GM19324 (cell line): ENCODE measurements around the gene PCDH9.

Source experiments
- ATAC-seq: cut with Tn5 transposase; IDR thresholded peaks from one replicate; pipeline ENCODE4 v1.9.1; 2021; ENCODE audit warnings: mild to moderate bottlenecking, moderate library complexity; ENCODE audit not compliant: unreplicated experiment, low FRiP score

Gene PCDH9

DNA sequence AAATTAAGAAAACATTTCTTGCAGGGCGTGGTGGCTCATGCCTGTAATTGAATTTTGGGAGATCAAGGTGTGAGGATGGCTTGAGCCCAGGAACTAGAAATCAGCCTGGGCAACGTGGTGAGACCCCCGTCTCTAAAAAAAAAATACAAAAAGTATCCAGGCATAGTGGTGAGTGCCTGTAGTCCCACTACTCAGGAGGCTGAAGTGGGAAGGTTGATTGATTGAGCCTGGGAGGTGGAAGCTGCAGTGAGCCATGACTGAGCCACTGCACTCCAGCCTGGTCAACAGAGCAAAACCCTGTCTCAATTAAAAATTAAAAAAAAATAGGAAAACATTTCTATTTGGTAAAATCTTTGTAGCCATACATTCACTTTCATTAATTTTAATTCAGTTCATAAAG, 526.5 kb downstream of the PCDH9 start:
- no peak for ATAC-seq

DNA sequence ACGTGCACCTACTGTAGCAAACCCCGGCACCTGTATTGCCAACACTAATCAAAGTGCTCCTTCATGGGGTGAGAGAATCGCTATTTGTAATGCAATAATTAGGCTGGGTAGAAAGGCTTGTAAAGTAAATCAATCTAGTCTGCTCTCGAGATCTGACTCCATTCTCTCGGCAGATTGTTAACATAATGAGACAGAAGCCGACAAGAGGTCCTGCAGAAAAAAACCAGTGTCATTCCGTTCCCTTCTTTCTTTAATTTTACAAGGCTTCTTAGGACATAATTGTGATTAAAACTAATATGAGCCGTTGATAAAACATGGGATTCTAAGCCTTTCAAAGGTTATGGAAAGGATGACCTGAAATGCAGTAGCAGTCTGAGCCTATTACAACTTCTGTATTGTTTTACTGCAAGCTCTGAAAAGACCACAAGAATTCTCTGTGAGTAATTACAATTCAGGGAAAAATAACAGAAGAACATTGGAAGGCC, 530.0 kb downstream of the PCDH9 start:
- ATAC-seq = no peak

DNA sequence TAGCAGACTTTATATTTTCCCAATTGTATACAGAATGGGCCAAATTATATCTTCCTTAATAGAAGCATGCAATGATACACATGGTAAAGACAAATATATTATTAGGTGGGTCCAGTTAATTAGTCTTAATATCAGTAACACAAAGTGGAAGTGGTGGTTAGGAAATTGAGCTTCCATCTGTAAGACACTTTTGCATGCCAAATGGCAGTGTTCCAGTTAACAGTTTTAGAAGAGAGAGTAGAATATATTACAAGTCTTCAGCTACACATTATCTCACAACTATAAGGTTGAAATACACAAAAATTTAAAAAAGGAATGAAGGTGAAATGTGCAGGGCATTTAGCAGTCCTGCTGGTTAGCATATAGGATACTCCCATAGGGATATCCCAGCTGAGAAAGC, 536.5 kb downstream of the PCDH9 start:
- ATAC-seq = no peak

GRCh38 chr13:66691149-66691548, 539.0 kb downstream of the PCDH9 start:
- no peak for ATAC-seq

- ATAC-seq = no peak
Measured at GRCh38 chr13:66689628-66690027, 540.5 kb downstream of the PCDH9 start.

- ATAC-seq = no peak
Measured at GRCh38 chr13:66689037-66689619, 541.0 kb downstream of the PCDH9 start.

GRCh38 chr13:66681403-66681802, 548.7 kb downstream of the PCDH9 start:
- ATAC-seq = no peak

DNA sequence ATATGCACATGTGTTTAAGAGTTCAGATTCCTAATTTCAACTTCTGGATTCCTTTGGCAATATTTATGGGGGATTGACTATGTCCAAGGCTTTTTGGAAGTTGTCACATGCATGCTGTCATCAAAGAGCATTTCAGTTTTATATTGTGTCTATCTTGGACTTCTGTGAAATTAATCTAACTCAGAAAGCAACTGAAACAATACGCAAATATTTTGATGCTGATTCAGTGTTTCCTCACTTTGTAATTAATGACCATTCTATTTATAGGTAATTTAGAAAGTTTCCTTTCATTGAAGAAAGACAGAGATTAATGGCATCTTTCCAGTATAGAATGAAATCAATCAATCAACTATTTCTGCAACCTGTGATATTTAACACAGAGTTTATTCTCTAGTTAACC, 550.1 kb downstream of the PCDH9 start:
- ATAC-seq = no peak

- ATAC-seq = no peak
Measured at GRCh38 chr13:66675620-66676019, 554.5 kb downstream of the PCDH9 start.

DNA sequence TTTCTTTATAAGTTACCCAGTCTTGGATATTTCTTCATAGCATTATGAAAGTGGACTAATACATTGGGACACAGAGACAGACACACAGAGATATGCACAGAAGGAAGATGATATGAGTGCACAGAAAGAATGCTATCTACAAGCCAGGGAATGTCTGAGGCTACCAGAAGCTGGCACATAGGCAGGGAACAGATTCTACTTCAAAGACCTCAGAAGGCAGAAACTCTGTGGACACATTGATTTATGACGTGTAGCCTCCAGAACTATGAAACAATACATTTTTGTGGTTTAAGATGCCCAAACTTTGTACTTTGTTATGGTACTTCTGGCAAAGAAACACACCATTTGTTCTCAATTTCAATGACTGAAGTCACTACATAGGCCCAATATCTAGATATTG, 556.7 kb downstream of the PCDH9 start:
- ATAC-seq = no peak

GRCh38 chr13:66665991-66666390, 564.1 kb downstream of the PCDH9 start:
- no peak for ATAC-seq

GRCh38 chr13:66663711-66664110, 566.4 kb downstream of the PCDH9 start:
- no peak for ATAC-seq

- no peak for ATAC-seq
Measured at GRCh38 chr13:66663206-66663605, 566.9 kb downstream of the PCDH9 start.

DNA sequence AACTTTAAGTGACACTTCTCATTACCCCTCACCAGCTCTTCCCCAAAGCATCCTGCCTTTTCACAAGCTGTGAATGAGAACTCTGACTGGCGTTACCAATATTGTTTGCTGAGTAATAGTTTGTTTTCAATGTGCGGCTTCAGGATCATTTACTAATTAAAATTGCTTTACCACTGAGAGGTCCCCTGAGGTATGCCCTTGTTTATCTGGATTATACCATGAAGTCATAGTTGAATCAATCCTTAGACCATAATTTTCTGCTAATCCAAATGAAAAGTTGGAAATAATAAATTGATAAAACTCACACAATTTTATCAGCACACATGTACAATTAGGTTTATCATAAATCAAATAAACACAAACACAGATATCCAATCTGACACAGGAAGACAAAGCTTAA, 568.8 kb downstream of the PCDH9 start:
- no peak for ATAC-seq

DNA sequence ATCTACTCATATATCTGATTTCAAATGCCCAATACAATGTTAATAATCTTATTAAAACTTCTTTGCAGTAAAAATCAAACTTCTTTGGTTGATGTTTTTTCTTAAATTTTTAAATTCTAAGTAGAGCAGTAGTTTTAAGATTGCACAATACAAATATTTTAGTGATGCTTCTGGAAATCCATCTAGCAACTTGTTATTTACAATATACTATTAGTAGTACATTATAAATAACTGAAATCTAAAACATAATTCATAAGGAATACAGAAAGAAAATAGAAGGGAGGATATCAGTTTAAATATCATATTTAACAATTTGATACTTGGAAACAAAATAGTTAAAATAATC, 569.7 kb downstream of the PCDH9 start:
- ATAC-seq = no peak

DNA sequence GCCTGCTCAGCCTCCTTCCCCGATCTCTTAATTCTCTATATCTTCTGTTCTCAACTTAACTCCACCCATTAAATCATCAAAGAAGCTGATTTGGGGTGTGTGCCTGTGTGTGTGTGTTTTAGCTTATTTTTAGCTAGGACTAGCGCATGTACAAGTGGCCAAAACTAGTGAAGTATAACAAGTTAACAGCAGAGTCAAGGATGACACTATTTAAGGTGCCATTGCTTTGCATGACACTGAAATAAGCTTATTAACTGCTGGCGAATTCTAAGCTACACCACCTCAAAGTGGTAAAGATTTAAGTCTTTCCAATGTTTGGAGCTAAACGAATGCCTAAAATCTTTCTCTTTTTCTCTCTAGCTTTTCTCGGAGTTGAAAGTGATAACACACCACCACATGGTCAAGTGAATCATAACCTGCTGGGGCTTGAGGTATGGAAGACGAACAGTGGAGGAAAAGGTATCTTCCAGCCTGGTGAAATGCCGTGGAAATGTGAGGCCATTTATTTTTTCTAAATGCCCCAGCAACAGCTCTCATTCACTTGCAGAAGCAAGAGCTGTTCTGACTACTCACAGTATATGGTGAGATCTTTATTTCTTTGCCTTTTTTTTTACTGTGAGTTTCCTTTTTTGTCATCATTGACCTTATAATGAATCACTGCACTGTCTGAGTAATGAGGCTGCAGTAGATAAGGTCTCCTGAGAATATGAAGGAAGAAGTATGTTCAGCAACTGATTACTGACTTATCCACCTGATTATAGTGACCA, 570.3 kb downstream of the PCDH9 start:
- peak; percentile 75 for ATAC-seq

GRCh38 chr13:66659286-66659685, 570.9 kb downstream of the PCDH9 start:
- no peak for ATAC-seq

DNA sequence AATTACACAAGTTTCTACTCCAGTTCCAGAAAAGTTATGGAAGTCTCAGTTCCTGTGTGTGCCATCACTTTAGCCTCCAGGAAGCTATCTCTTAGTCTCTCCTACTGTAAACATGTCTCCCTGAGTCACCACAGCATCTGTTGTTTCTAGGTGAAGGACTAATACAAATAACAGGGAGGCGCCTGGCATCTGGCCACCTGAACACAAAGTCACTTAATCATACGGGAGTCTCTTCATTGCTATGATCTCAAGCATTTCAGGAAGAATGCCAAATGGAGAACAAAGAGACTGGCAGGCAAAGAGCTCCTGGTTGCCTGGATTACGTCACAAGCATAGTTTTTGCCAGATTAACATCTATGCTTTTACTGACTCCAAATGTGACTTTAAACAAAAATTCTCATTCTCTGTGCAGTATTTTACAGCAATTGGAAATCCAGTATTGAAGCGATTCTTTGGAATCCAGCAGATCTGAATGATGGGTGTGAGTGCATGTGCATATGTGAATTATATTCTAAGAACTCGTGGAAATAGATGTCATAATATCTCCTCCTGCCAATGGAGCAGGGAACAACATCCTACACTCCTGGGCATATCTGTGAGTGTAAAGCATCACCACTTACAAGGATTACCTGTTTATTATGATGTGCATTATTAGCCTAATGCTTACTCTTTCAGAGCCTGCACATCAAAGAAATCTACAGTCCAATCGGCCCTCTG, 572.8 kb downstream of the PCDH9 start:
- no peak for ATAC-seq

- no peak for ATAC-seq
Measured at GRCh38 chr13:66655847-66656454, 574.2 kb downstream of the PCDH9 start.

GRCh38 chr13:66644855-66645460, 585.2 kb downstream of the PCDH9 start:
- ATAC-seq = no peak

- no peak for ATAC-seq
Measured at GRCh38 chr13:66640231-66640630, 589.9 kb downstream of the PCDH9 start.
